Heart left ventricle (tissue), 13 donors: ENCODE measurements around the gene CCDC61.

Source experiments
- POLR2A ChIP-seq, 2 donors: fragments of 450-650 bp; IDR thresholded peaks; one replicate each; pipeline ENCODE4 v1.6.1; 2017; ENCODE audit warnings: antibody characterized with exemption in 2 of 2, mild to moderate bottlenecking in 2 of 2, moderate library complexity in 2 of 2
- TF ChIP-seq, protein P1 (sequence below), 12 donors: fragments of 200-600 bp; sonication (generic) in 4 of 12; IDR thresholded peaks; one replicate each; pipeline versions ENCODE4 v1.5.0 to v1.8.0; 2018 to 2022; ENCODE audit warnings: antibody characterized with exemption in 12 of 12, mild to moderate bottlenecking in 5 of 12
- donor health status: ischemic (EF 13 %, LVEDD 7.1; RV severe dilation, severe dysfunction).
- donor health status: DM: no; HTN: yes; CAD: no.
- donor health status: DM: no; HTN: no; CAD: no.
- donor health status: ischemic (EF 25% LVEDD 6.9; RV normal size, moderate dysfunction).
- donor health status: ischemic (EF 25% LVEDD 5.7; RV mildly dilated, moderate dysfunction).
- donor health status: ischemic (EF 35%, LVEDD 5.7; RV mildly dilated, moderate dysfunction).
- donor health status: nonischemic (EF 11% LVEDD 7.7; RV severe dilation, severe dysfunction).
- donor health status: DM: yes; HTN: yes; CAD: no.
- donor health status: PGD.
- donor health status: ischemic (EF 29% LVEDD 5.4; RV normal size, mild dysfunction).
- donor health status: nonischemic (EF 23%, LVEDD 6.1; RV moderate dilation, normal function).

DNA sequence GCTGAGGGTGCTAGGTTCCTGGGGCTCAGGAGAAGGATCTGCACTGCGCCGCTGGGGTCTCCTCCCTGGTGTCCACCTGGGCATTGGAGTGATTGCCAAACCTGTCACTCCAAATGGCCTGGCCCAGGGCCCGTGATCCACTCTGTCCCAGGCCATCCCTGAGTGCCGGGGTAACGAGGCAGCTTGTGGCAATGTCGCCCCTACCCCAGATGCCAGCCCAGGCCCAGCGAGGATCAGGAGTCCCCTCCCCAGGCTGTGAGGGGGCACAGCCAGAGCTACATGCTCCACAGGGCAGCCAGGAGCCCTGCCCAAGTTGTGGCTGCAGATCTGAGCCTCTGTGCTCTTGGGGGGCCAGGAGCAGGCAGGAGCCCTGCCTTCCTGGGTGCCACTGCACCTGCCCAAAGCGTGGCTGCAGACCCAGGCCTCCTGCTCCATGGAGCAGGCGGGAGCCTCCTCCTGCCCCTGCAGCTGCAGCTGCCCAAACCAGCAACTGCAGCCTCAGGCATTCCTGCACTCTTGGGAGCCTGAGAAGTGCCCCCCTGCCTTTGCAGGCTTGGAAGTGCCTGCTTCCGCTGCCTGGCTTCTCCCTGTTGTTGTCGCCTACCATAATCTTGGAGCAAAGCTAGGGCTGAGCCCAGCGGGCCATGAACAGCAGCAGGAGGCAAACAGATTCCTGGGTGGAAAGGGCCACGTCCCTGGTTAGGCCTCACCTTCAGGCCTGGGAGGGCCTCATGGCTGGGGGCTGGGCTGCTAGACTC lies 40.9 kb downstream of the CCDC61 start:
- TF ChIP-seq, protein P1, sequence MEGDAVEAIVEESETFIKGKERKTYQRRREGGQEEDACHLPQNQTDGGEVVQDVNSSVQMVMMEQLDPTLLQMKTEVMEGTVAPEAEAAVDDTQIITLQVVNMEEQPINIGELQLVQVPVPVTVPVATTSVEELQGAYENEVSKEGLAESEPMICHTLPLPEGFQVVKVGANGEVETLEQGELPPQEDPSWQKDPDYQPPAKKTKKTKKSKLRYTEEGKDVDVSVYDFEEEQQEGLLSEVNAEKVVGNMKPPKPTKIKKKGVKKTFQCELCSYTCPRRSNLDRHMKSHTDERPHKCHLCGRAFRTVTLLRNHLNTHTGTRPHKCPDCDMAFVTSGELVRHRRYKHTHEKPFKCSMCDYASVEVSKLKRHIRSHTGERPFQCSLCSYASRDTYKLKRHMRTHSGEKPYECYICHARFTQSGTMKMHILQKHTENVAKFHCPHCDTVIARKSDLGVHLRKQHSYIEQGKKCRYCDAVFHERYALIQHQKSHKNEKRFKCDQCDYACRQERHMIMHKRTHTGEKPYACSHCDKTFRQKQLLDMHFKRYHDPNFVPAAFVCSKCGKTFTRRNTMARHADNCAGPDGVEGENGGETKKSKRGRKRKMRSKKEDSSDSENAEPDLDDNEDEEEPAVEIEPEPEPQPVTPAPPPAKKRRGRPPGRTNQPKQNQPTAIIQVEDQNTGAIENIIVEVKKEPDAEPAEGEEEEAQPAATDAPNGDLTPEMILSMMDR (IDR thresholded peaks at IDR 0.05), result no peak
- no peak for TF ChIP-seq POLR2A (IDR thresholded peaks at IDR 0.05)
